ENCODE measurements around the gene CCDC28B. TPM values are rescaled to one million over a fixed set of nuclear protein-coding genes. Genes with fewer than 3 reads are reported as not detected.

Gene CCDC28B
- polyA plus RNA-seq, 3 donors: 2.5 to 5.6 (median 3.7) TPM

DNA sequence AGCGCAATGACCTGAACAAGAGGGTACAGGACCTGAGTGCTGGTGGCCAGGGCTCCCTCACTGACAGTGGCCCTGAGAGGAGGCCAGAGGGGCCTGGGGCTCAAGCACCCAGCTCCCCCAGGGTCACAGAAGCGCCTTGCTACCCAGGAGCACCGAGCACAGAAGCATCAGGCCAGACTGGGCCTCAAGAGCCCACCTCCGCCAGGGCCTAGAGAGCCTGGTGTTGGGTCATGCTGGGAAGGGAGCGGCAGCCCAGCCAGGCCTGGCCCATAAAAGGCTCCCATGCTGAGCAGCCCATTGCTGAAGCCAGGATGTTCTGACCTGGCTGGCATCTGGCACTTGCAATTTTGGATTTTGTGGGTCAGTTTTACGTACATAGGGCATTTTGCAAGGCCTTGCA is 5.4 kb upstream of the CCDC28B start:
- intact Hi-C loops (cut with micrococcal nuclease): no loop called here
- no peak overlapping the region for H3K4me2 ChIP-seq (replicated peaks; ENCODE audit: extremely low read depth, low read length, poor library complexity, severe bottlenecking)
- H3K27ac ChIP-seq (ENCODE audit: low read depth in 1 of 2, low read length in 2 of 2): no peak overlapping the region
- Mint-ChIP-seq H3K27me3 (ENCODE audit: low read depth in 3 of 3) (no peaks in the 10 kb centered on the region), H3K4me1 (peaks cover 5% of the 10 kb centered on the region), H3K36me3 (peaks cover 76 to 83% of the 10 kb centered on the region in 2 donors), H3K4me3 (no peak overlapping the region), H3K27ac (no peak overlapping the region), H3K9me3 (peaks cover 0 to 1% (median 0%) of the 10 kb centered on the region in 7 donors)
- no peak for DNase-seq
- peaks cover 74 to 85% of the 10 kb centered on the region in 2 donors for H3K36me3 ChIP-seq (replicated peaks in 1 of 2; ENCODE audit: control insufficient read depth in 1 of 2, insufficient read depth in 2 of 2, low read length in 2 of 2)
- no peak overlapping the region for H2AFZ ChIP-seq (ENCODE audit: insufficient read depth, low read depth, low read length, poor library complexity, severe bottlenecking)
- 95% methylated on average over 6 of the region's 6 CpGs for WGBS (ENCODE audit: insufficient coverage)
- no peaks in the 10 kb centered on the region for H3K9me3 ChIP-seq (replicated peaks in 1 of 2; ENCODE audit: control insufficient read depth in 1 of 2, insufficient read depth in 1 of 2, low read length in 2 of 2)
- TF ChIP-seq, protein P1, sequence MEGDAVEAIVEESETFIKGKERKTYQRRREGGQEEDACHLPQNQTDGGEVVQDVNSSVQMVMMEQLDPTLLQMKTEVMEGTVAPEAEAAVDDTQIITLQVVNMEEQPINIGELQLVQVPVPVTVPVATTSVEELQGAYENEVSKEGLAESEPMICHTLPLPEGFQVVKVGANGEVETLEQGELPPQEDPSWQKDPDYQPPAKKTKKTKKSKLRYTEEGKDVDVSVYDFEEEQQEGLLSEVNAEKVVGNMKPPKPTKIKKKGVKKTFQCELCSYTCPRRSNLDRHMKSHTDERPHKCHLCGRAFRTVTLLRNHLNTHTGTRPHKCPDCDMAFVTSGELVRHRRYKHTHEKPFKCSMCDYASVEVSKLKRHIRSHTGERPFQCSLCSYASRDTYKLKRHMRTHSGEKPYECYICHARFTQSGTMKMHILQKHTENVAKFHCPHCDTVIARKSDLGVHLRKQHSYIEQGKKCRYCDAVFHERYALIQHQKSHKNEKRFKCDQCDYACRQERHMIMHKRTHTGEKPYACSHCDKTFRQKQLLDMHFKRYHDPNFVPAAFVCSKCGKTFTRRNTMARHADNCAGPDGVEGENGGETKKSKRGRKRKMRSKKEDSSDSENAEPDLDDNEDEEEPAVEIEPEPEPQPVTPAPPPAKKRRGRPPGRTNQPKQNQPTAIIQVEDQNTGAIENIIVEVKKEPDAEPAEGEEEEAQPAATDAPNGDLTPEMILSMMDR (IDR thresholded peaks at IDR 0.05): no peak
- H3K79me2 ChIP-seq (ENCODE audit: insufficient read depth, low read length): peaks cover under 1% of the 10 kb centered on the region
- H3K9ac ChIP-seq (ENCODE audit: insufficient read depth, low read length, poor library complexity, severe bottlenecking): no peak overlapping the region
- H3K4me1 ChIP-seq (ENCODE audit: control insufficient read depth in 1 of 2, insufficient read depth in 2 of 2, low read length in 2 of 2): peaks cover 2 to 5% of the 10 kb centered on the region in 2 donors
- H3K4me3 ChIP-seq (replicated peaks in 1 of 3; ENCODE audit: low read depth in 2 of 3, low read length in 3 of 3): no peak overlapping the region
- H4K20me1 ChIP-seq (ENCODE audit: insufficient read depth, low read length): no peaks in the 10 kb centered on the region
- no peaks in the 10 kb centered on the region for H3K27me3 ChIP-seq (ENCODE audit: control insufficient read depth in 2 of 2, insufficient read depth in 2 of 2, low read length in 2 of 2)

DNA sequence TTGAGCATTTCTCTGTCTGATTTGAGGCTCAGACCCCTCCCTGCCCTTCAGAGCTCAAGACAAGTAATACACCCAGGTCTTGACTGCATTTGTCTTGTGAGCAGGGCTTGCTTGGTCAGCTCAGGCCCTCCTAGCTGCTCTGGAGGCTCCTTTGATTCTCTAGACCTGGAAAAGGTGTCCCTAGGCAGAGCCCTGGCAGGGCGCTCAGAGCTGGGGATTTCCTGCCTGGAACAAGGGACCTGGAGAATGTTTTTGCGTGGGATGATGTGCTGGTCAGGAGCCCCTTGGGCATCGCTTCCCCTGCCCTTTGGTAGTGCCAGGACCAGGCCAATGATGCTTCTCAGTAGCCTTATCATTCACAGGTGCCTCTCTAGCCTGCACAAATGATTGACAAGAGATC is 4.9 kb upstream of the CCDC28B start:
- Mint-ChIP-seq H3K27ac (no peak overlapping the region), H3K27me3 (ENCODE audit: low read depth in 3 of 3) (no peaks in the 10 kb centered on the region), H3K9me3 (peaks cover 0 to 1% (median 0%) of the 10 kb centered on the region in 7 donors), H3K4me3 (no peak overlapping the region), H3K36me3 (peaks cover 70 to 77% of the 10 kb centered on the region in 2 donors), H3K4me1 (peaks cover 10% of the 10 kb centered on the region)
- no peaks in the 10 kb centered on the region for H4K20me1 ChIP-seq (ENCODE audit: insufficient read depth, low read length)
- H3K4me2 ChIP-seq (replicated peaks; ENCODE audit: extremely low read depth, low read length, poor library complexity, severe bottlenecking): no peak overlapping the region
- H3K4me1 ChIP-seq (ENCODE audit: control insufficient read depth in 1 of 2, insufficient read depth in 2 of 2, low read length in 2 of 2): peaks cover 6 to 10% of the 10 kb centered on the region in 2 donors
- no peaks in the 10 kb centered on the region for H3K79me2 ChIP-seq (ENCODE audit: insufficient read depth, low read length)
- no peak overlapping the region for H2AFZ ChIP-seq (ENCODE audit: insufficient read depth, low read depth, low read length, poor library complexity, severe bottlenecking)
- H3K27me3 ChIP-seq (ENCODE audit: control insufficient read depth in 2 of 2, insufficient read depth in 2 of 2, low read length in 2 of 2): no peaks in the 10 kb centered on the region
- H3K9ac ChIP-seq (ENCODE audit: insufficient read depth, low read length, poor library complexity, severe bottlenecking): no peak overlapping the region
- H3K36me3 ChIP-seq (replicated peaks in 1 of 2; ENCODE audit: control insufficient read depth in 1 of 2, insufficient read depth in 2 of 2, low read length in 2 of 2): peaks cover 69 to 79% of the 10 kb centered on the region in 2 donors
- DNase-seq: no peak
- no peaks in the 10 kb centered on the region for H3K9me3 ChIP-seq (replicated peaks in 1 of 2; ENCODE audit: control insufficient read depth in 1 of 2, insufficient read depth in 1 of 2, low read length in 2 of 2)
- 100% methylated on average over 1 of the region's 3 CpGs for WGBS (ENCODE audit: insufficient coverage)
- no peak overlapping the region for H3K27ac ChIP-seq (ENCODE audit: low read depth in 1 of 2, low read length in 2 of 2)
- H3K4me3 ChIP-seq (replicated peaks in 1 of 3; ENCODE audit: low read depth in 2 of 3, low read length in 3 of 3): no peak overlapping the region
- intact Hi-C loops (cut with micrococcal nuclease): no loop called here
- TF ChIP-seq, protein P1 (IDR thresholded peaks at IDR 0.05): no peak
